Activated T-helper 1 cell treated with anti-CD3 and anti-CD28 coated beads, Interleukin-2, amount 50 U/mL, for 16 hours (primary cell): ENCODE measurements around the gene SKOR2.
"Not testable (repeated sequence)": the region's sequence is repeated elsewhere in the genome, so short reads cannot be mapped to it uniquely, and the experiment has no call there.

ENCODE experiments used
- DNase-seq, 2 donors: peaks; one replicate each; pipeline ENCODE4 v3.0.0-alpha.2; 2020; ENCODE audit warnings: low read depth in 1 of 2, low spot score in 1 of 2

The SKOR2 gene

DNA sequence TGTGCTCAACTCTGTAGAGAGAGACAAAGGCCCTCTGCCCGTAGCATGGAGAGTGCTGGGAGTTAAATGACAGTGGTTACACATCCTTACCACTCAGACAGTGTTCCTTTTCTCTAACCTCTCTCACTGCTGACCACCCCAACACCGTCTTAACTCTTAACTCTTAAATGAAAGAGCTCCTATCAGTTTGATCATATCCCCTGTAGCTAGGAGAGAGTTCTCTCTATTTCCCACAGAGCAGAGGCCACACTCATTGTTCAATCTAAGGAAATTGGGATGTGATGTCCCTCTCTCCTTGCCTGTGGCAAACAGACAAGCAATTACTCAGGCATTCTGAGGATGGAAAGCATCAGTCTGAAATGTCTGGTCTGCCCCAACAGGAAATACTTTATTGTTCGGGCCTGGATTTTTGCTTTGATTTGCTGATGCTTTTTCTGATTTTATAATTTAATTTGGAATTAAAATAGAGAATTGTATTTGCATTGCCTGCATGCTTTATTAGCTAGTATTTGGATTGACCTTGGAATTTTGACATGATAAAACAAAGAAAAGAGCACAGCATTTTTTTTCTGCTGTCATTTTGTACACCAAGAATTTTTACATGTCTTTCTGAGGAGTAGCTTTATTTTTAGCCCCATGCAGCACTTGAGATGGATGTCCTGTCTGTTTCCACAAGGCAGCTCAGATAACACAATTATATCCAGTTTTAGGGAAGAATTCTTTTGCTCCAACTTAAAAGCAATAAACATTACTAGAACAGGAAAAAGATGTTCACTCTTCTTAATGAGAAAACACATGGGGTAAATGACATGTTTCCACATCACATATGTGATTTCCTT, 47.6 kb downstream of the SKOR2 start:
- DNase-seq, result no peak

DNA sequence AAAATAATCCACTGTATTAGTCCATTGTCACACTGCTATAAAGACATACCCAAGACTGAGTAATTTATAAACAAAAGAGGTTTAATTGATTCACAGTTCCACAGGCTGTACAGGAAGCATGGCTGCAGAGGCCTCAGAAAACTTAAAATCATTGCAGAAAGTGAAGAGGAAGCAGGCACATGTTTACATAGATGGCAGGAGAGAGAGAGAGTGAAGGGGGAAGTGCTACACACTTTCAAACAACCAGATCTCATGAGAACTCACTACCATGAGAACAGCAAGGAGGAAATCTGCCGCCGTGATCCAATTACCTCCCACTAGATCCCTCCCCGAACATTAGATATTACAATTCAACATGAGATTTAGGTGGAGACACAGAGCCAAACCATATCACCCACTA, 55.5 kb downstream of the SKOR2 start:
- DNase-seq, result not testable (repeated sequence)

DNA sequence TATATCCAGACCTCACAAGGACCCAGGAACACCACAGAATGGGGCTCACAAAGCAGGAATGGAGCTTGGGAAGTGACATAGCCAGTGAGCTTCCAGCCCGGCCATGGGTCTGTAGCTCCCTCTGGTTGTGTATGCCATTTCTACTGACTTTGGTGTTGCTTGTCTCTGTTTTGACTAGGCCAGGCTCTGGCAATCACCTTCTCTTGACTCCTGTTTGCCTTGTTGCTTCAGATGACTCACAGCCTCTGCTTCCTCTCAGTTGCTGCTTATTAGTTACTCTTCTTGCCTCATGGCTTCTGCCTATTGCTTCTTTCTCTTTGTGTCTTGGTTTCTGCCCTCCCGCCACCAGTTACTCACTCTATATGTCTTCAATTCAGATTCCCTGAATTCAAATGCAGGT, 59.5 kb downstream of the SKOR2 start:
- no peak for DNase-seq

DNA sequence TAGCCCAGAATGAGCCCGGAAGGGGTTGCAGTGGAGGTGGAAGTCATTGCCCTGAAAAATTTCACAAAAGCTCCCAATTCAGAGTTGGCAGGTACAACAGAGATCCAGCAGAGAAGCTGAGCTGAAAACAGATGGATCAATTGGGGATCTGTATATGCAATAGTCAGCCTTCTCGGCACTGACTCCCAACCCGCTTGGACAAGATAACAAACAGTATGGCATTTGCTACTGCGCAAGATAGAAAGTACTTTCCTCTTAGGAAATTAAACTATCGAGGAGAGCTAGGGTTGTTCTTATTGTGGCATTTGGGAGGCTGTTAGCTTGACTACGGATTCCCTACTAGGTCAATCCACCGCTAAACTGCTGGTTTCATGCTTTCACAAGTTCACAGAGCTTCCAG, 63.7 kb downstream of the SKOR2 start:
- DNase-seq, result no peak

DNA sequence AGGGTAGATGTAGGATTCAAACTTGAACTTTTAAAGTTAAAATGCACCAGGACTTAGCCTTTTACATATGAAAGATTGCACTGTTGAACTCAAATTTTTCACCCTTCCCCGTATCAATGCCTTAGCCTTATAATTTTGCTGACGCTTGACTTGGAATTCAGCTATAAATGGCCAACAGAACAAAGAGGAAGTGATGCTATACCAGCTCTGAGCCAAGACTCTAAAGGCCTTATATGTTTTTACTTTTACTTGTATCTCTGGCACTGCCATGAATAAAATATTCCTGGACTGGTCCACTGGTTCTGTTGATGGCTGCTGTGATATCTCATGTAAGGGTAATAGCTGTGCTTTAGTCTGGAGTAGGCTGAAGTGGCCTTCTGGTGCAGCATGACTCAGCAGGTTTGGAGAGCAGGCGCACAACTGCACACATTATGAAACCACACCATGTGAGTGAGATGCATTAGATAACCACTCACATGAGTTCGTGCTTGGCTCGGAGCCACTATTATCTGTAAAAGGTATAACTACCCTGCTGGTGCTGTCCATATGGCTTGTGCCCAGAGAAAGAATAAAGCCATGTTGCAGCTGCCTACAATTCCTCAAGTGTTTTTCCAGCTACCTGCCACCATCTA, 66.9 kb downstream of the SKOR2 start:
- no peak for DNase-seq

DNA sequence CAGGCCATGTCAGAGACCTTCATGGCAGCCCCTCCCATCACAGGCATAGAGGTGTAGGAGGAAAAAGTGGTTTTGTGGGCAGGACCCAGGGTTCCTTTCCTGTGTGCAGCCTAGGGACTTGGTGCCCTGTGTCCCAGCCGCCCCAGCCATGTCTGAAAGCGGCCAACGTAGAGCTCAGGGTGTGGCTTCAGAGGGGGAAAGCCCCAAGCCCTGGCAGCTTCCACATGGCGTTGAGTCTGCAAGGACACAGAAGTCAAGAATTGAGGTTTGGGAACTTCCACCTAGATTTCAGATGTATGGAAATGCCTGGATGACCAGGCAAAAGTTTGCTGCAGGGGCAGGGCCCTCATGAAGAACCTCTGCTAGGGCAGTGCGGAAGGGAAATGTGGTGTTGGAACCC, 69.3 kb downstream of the SKOR2 start:
- not testable (repeated sequence) for DNase-seq

DNA sequence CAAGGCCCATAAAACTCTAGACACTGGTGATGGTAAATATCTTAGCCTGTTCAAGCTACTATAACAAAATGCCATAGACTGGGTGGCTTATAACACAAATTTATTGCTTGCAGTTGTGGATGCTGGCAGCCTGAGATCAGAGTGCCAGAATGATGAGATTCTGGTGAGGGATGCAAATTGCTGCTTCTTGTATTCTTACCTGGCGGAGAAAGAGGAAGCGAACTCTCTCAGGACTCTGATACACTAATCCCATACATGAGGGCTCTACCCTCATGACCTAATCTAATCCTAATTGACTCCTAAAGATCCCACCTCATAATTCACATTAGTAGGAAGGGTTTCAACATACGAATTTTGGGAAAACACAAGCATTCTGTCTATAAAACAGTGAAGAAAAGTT, 70.7 kb downstream of the SKOR2 start:
- no peak for DNase-seq

DNA sequence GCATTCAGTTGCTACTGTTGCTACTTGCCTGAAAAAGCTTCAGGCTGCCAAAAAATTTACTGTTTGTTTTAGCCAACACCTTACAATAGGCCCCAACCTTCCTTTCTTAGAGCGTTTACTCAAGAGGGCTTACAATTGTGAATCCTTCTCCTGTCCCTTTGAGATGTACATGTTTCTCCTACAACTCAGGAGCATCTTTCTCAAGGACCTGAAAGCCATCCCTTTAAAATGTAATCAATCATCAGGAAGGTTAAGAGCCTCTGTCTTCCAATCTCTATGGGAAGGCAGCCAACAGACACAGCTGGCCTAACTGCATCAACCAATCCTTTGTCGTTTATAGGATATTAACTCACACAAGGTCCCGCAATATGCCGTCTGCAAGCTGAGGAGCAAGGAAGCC, 71.9 kb downstream of the SKOR2 start:
- DNase-seq, result no peak

DNA sequence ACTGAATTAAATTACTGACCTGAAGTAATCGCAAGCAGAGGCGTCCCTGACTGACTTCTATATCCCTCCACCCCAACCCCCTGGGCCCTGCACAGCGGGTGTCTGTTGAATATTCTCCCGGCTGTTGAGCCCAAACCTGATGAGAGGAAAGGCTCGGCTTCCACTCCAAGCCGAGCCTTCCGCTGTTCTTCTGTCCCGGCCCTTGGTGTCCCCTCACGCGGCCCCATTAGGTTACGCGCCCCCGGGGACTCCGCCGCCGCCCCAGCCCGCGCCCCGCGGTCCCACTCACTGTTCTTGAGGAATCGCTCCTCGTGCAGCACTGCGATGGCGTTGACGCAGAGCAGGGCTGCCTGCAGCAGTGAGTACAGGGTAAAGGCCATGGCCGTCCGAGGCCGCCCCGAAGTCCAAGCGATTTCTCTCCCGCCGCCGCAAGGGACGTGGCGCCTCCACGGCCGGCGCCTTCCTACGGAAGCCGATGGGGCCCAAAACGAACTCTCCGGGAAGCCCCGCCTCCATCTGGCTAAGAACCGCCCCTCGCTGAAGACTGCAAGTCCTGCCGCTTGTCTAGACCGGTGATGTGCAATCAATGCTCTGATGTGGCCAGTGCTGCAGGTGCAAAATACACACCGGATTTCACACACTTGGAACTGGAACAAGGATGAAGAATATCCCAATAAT, 75.4 kb downstream of the SKOR2 start, which contains the start of gene IER3IP1:
TSS of gene IER3IP1 (minus strand) at position 467 of the 678 bp plus-strand sequence. CDS start at position 380, 87 bp downstream.
- DNase-seq, result peak; percentile 76

DNA sequence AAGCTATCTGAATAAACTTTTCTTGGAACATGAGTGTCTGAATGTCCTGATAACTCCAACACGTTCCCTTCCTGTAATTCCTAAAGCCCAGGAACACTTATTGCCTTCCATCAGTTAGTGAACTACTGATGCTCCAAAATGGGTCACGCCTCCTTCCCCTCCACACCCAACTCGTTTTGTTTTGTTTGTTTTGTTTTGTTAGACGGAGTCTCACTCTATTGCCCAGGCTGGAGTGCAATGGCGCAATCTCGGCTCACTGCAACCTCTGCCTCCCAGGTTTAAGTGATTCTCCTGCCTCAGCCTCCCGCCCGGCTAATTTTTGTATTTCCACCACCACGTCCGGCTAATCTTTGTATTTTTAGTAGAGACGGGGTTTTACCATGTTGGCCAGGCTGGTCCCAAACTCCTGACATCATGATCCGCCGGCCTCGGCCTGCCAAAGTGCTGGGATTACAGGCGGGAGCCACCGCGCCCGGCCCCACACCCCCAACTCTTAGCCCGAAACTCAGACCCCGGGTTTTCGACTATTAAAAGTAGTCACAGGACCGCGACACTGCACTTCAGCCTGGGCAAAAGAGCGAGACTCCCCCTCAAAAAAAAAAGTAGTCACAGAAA, 76.1 kb downstream of the SKOR2 start:
- no peak for DNase-seq

DNA sequence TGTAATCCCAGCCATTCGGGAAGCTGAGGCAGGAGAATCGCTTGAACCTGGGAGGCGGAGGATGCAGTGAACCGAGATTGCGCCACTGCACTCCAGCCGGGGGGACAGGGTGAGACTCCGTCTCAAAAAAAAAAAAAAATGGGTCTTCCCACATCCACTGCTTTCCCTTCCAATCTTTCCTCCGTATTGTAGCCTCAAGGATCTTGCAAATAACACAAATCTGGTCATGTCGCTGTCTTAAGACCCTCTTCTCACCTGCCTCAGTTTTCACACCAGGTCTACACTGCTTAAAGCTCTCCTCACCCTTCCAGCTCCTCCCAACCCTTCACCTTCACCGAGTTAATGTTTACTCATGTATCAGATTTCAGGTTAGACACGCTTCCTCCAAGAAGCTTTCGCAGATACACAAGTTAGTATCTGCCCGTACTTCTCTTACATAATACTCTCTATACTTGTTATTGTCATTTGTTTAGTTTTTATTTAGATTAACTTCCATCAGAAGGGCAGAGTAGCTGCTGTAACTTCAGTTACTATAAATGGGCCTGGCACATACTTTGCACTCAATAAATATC, 76.8 kb downstream of the SKOR2 start:
- no peak for DNase-seq

DNA sequence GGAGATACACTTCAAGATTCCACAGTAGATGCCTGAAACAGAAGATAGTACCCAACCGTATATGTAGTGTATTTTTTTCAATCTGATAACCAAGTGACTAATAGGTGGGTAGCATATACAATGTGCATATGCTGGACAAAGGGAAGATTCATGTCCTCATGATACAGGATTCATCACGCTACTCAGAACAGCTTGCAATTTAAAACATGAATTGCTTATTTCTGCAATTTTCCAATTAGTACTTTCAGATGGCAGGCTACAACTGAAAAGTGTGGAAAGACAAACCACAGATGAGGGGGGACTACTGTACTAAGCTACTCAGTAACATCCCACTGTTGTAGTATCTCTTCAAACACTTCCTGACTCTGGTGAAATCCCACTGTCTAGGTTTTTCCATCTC, 79.0 kb downstream of the SKOR2 start:
- DNase-seq, result no peak

DNA sequence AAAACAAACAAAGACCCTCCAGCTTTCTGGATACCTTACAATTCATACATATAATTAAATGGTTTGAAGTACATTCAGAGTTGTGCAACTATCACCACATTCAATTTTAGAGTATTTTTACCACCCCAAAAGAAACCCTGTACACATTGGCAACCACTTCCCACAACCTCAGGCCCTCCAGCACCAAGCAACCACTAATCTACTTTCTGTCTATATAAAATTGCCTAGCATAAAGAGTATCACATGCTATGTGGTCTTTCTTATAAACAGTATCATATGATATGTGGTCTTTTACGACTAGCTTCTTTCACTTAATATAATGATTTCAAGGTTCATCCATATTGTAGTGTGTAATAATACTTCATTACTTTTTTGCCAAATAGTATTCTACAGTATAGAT, 82.5 kb downstream of the SKOR2 start:
- no peak for DNase-seq

DNA sequence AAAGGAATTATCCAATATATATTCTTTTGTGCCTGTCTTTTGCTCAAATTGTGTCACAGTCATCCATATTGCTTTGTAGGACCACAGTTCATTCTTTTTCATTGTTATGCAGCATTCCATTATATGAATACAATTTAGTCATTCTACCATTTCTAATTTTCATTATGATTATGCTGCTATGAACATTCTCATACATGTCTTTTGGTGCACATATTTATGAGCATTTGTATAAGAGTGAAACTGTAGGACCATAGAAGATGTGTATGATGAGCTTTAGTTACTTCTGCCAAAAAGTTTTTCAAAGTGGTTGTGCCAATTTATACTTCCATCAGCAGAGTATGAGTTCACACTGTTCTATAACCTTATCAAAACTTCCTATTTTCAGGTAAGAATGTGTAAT, 83.0 kb downstream of the SKOR2 start:
- DNase-seq, result no peak

DNA sequence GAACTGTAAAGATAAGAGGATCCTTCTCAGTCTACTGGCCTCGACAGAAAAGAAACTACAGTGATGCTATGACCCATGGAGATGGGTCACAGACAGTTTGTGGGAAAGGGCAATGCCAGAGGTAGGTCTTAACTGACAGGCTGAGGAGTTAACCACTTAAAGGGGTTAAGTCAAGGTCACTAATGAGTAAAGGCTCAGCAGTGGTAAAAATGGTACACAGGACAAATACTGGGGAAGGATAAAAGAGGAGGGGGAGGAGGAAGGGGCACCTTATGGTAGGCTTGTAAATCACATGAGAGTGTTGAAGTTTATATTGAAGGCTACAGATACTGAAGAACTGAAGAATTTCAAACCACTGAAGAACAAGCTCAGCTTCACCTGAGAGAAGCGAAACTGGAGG, 85.2 kb downstream of the SKOR2 start:
- DNase-seq, result no peak

DNA sequence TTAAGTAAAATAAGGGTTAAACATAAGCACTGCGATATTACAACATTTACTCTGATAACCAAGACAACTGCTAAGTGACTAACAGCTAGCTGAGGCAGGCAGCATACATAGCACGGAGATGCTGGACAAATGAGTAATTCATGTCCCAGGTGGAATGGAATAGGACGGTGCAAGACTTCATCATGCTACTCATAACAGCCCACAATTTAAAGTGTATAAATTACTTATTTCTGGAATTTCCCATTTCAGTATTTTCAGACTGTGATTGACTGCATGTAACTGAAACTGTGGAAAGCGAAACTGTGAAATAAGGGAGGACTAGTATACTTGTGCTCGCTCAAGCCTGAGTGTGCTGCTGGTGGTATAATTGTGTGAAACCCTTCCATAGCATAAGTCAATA, 88.2 kb downstream of the SKOR2 start:
- DNase-seq, result no peak

DNA sequence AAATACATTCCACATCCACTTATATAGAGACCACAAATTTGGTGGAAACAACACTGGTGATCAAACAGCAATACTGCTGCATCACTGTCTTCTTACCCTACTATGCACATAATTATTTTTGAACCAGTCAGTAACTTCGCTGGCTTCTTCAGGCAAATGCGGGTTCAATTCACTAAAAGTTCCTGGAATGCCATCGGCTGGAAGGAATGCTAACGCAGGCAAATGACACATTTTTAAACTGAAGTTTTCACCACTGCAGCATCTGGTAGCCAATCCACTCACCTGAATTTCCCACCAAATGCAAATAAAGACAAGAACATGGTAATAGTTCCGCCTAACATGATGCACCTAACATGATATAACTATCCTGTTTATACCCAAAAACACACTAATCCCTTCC, 91.2 kb downstream of the SKOR2 start:
- DNase-seq, result no peak

DNA sequence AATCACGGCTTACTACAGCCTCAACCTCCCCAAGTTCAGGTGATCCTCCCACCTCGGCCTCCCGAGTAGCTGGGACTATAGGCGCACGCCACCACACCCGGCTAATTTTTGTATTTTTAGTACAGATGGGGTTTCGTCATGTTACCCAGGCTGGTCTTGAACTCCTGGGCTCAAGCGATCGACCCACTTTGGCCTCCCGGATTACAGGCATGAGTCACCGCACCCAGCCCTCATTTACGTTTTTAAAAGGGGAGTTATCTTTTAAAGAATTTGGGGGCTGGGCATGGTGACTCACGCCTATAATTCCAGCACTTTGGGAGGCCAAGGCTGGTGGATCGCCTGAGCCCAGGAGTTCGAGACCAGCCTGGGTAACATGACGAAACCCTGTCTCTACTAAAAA, 93.1 kb downstream of the SKOR2 start:
- DNase-seq, result not testable (repeated sequence)
